Erythroblast (primary cell): ENCODE results near the gene DTNB.

Experiments
- GATA1 ChIP-seq: IDR thresholded peaks from 2 replicates; pipeline ENCODE4 v1.6.1; 2011; ENCODE audit warnings: low read depth, mild to moderate bottlenecking, control low read depth, low read length, moderate library complexity
- POLR2A ChIP-seq: IDR thresholded peaks from 2 replicates; pipeline ENCODE4 v1.6.1; 2011; ENCODE audit warnings: mild to moderate bottlenecking, low read length

DNA sequence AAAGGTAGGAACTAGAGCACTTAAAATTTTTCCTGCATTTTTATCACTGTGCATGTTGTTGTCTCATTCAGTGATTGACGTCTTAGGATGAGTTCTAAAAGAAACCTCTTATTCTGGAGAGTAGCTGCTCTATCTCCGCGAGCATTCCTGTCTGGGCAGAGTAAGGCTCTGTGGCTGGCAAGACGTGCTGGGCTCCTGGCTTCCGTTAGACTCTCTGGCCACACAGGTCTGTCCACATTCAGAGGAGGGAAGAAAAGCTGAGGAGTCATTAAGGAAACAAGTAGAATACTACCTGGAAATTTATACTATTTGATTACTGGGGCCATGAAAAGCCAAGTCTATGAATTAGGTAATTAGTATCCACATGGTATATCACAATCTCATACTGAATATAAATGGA lies 193.6 kb downstream of the DTNB start:
- TF ChIP-seq POLR2A = no peak
- no peak for TF ChIP-seq GATA1
